ENCODE data around the gene COIL.

DNA sequence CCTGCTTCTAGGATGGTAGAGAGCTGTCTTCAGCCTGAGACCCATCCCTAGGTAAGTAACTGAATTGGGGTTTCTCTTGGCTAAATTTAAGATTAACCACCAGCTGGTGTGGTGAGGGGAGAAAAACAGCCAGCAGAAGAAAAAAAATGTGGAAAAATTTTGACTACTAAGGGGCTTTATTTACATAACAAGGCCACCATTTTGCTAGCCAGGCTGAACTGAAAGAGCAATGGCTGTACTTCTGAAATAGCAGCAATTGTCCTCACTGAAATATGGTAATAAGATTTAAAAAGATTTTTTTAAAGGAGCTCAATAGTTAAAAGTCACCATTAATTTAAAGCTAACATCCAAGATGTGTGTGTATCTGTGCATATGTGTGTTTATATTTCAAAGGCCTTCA, 34.6 kb downstream of the COIL start:
- TF ChIP-seq CTCF (IDR thresholded peaks at IDR 0.05) (no peak), POLR2A (IDR thresholded peaks at IDR 0.05) (no peak)

Measured in esophagus squamous epithelium (tissue), 4 donors.